GM21529 (cell line): ENCODE results near the gene FOXL3.

Experiments
- ATAC-seq: cut with Tn5 transposase; IDR thresholded peaks from one replicate; pipeline ENCODE4 v1.9.1; 2021; ENCODE audit not compliant: unreplicated experiment

Gene FOXL3

GRCh38 chr7:300546-301290, 10.7 kb downstream of the FOXL3 start:
- ATAC-seq = no peak

- no peak for ATAC-seq
These were observed 11.5 kb downstream of the FOXL3 start for GRCh38 chr7:301291-302053.

- no peak for ATAC-seq
These were observed 12.4 kb downstream of the FOXL3 start for GRCh38 chr7:302054-302992.

- no peak for ATAC-seq
These were observed 13.5 kb downstream of the FOXL3 start for GRCh38 chr7:303425-303824.

GRCh38 chr7:303884-304573, 14.1 kb downstream of the FOXL3 start:
- ATAC-seq = no peak

GRCh38 chr7:304574-305409, 14.8 kb downstream of the FOXL3 start:
- no peak for ATAC-seq

GRCh38 chr7:305410-306151, 15.6 kb downstream of the FOXL3 start:
- ATAC-seq = no peak

GRCh38 chr7:307970-308369, 18.0 kb downstream of the FOXL3 start:
- ATAC-seq = no peak

GRCh38 chr7:309586-310228, 19.7 kb downstream of the FOXL3 start:
- ATAC-seq = no peak

- ATAC-seq = no peak
These were observed 21.2 kb downstream of the FOXL3 start for GRCh38 chr7:311131-311680.

GRCh38 chr7:311796-312195, 21.8 kb downstream of the FOXL3 start:
- ATAC-seq = no peak

GRCh38 chr7:312424-312823, 22.5 kb downstream of the FOXL3 start:
- no peak for ATAC-seq

- ATAC-seq = no peak
These were observed 24.9 kb downstream of the FOXL3 start for GRCh38 chr7:314853-315252.

GRCh38 chr7:315516-316265, 25.7 kb downstream of the FOXL3 start:
- no peak for ATAC-seq

- no peak for ATAC-seq
These were observed 27.9 kb downstream of the FOXL3 start for GRCh38 chr7:317643-318405.

- ATAC-seq = no peak
These were observed 28.5 kb downstream of the FOXL3 start for GRCh38 chr7:318476-318875.
